Activated naive CD4-positive, alpha-beta T cell treated with anti-CD3 and anti-CD28 coated beads, Interleukin-2, amount 50 U/mL, for 24 hours (primary cell): ENCODE data around the gene PNCK.
"Not testable (repeated sequence)": the region's sequence is repeated elsewhere in the genome, so short reads cannot be mapped to it uniquely, and the experiment has no call there.

Source experiments
- H3K27ac Mint-ChIP-seq: one replicate; pipeline ENCODE4 v1.8.0; 2021; ENCODE audit warnings: mild to moderate bottlenecking, mixed read lengths
- H3K27me3 Mint-ChIP-seq: one replicate; pipeline ENCODE4 v1.8.0; 2021; ENCODE audit warnings: mixed read lengths
- H3K36me3 Mint-ChIP-seq: one replicate; pipeline ENCODE4 v1.8.0; 2021; ENCODE audit warnings: mixed read lengths
- H3K4me1 Mint-ChIP-seq: one replicate; pipeline ENCODE4 v1.8.0; 2021; ENCODE audit warnings: mixed read lengths
- H3K4me3 Mint-ChIP-seq: one replicate; pipeline ENCODE4 v1.8.0; 2021; ENCODE audit warnings: mild to moderate bottlenecking, mixed read lengths
- H3K9me3 Mint-ChIP-seq: one replicate; pipeline ENCODE4 v1.8.0; 2021; ENCODE audit warnings: mixed read lengths

Gene PNCK

GRCh38 chrX:153673428-153674218 lies at the start of gene PNCK:
TSS of gene PNCK (minus strand) at chrX:153673813. CDS start at chrX:153673076, 737 bp downstream.
- Mint-ChIP-seq H3K9me3 (no peaks in the 10 kb centered on the region), H3K27me3 (peaks cover 10% of the 10 kb centered on the region), H3K36me3 (no peaks in the 10 kb centered on the region), H3K4me1 (peaks cover 4% of the 10 kb centered on the region), H3K27ac (peak within 1 kb of the TSS; percentile 79), H3K4me3 (peak within 1 kb of the TSS; percentile 57)

GRCh38 chrX:153722704-153723350 lies 49.2 kb upstream of the PNCK start:
- H3K36me3 Mint-ChIP-seq = peaks cover 3% of the 10 kb centered on the region
- peaks cover 32% of the 10 kb centered on the region for H3K4me1 Mint-ChIP-seq
- no peaks in the 10 kb centered on the region for H3K27me3 Mint-ChIP-seq
- H3K9me3 Mint-ChIP-seq = no peaks in the 10 kb centered on the region
- H3K27ac Mint-ChIP-seq = peak overlapping the region; percentile 81
- peak overlapping the region; percentile 90 for H3K4me3 Mint-ChIP-seq

GRCh38 chrX:153719701-153720100 lies 46.1 kb upstream of the PNCK start:
- Mint-ChIP-seq H3K27me3 (no peaks in the 10 kb centered on the region), H3K4me1 (peaks cover 23% of the 10 kb centered on the region), H3K4me3 (no peak overlapping the region), H3K27ac (no peak overlapping the region), H3K9me3 (no peaks in the 10 kb centered on the region), H3K36me3 (peaks cover 3% of the 10 kb centered on the region)

GRCh38 chrX:153719238-153719637 lies 45.6 kb upstream of the PNCK start:
- H3K9me3 Mint-ChIP-seq = no peaks in the 10 kb centered on the region

GRCh38 chrX:153717445-153717844 lies 43.8 kb upstream of the PNCK start:
- H3K27ac Mint-ChIP-seq = no peak overlapping the region

More at GRCh38 chrX:153719238-153719637, 45.6 kb upstream of the PNCK start:
- Mint-ChIP-seq H3K27me3 (no peaks in the 10 kb centered on the region), H3K4me1 (peaks cover 23% of the 10 kb centered on the region), H3K4me3 (no peak overlapping the region), H3K36me3 (peaks cover 3% of the 10 kb centered on the region), H3K27ac (no peak overlapping the region)

GRCh38 chrX:153714256-153714655 lies 40.6 kb upstream of the PNCK start:
- no peaks in the 10 kb centered on the region for H3K9me3 Mint-ChIP-seq
- no peaks in the 10 kb centered on the region for H3K27me3 Mint-ChIP-seq
- no peak overlapping the region for H3K4me3 Mint-ChIP-seq
- H3K27ac Mint-ChIP-seq = no peak overlapping the region
- peaks cover 7% of the 10 kb centered on the region for H3K4me1 Mint-ChIP-seq
- H3K36me3 Mint-ChIP-seq = peaks cover 4% of the 10 kb centered on the region

More at GRCh38 chrX:153717445-153717844, 43.8 kb upstream of the PNCK start:
- no peaks in the 10 kb centered on the region for H3K9me3 Mint-ChIP-seq
- peaks cover 4% of the 10 kb centered on the region for H3K36me3 Mint-ChIP-seq
- peaks cover 19% of the 10 kb centered on the region for H3K4me1 Mint-ChIP-seq
- no peaks in the 10 kb centered on the region for H3K27me3 Mint-ChIP-seq
- no peak overlapping the region for H3K4me3 Mint-ChIP-seq

- H3K27me3 Mint-ChIP-seq = no peaks in the 10 kb centered on the region
- no peaks in the 10 kb centered on the region for H3K9me3 Mint-ChIP-seq
- H3K4me3 Mint-ChIP-seq = no peak overlapping the region
- no peak overlapping the region for H3K27ac Mint-ChIP-seq
- peaks cover 3% of the 10 kb centered on the region for H3K36me3 Mint-ChIP-seq
- H3K4me1 Mint-ChIP-seq = peaks cover 5% of the 10 kb centered on the region
These were observed 36.4 kb upstream of the PNCK start for GRCh38 chrX:153709726-153710674.

GRCh38 chrX:153708415-153708814 lies 34.8 kb upstream of the PNCK start:
- peaks cover under 1% of the 10 kb centered on the region for H3K36me3 Mint-ChIP-seq
- no peak overlapping the region for H3K27ac Mint-ChIP-seq
- no peaks in the 10 kb centered on the region for H3K9me3 Mint-ChIP-seq
- no peak overlapping the region for H3K4me3 Mint-ChIP-seq
- H3K27me3 Mint-ChIP-seq = no peaks in the 10 kb centered on the region
- peaks cover 5% of the 10 kb centered on the region for H3K4me1 Mint-ChIP-seq

- H3K4me3 Mint-ChIP-seq = no peak overlapping the region
- no peaks in the 10 kb centered on the region for H3K36me3 Mint-ChIP-seq
- no peaks in the 10 kb centered on the region for H3K9me3 Mint-ChIP-seq
- H3K27me3 Mint-ChIP-seq = no peaks in the 10 kb centered on the region
- no peak overlapping the region for H3K27ac Mint-ChIP-seq
- H3K4me1 Mint-ChIP-seq = peaks cover 5% of the 10 kb centered on the region
These were observed 33.8 kb upstream of the PNCK start for GRCh38 chrX:153707406-153707805.

GRCh38 chrX:153706799-153707198 lies 33.2 kb upstream of the PNCK start:
- no peaks in the 10 kb centered on the region for H3K36me3 Mint-ChIP-seq
- H3K4me3 Mint-ChIP-seq = no peak overlapping the region
- H3K9me3 Mint-ChIP-seq = no peaks in the 10 kb centered on the region
- H3K4me1 Mint-ChIP-seq = peaks cover 5% of the 10 kb centered on the region
- no peaks in the 10 kb centered on the region for H3K27me3 Mint-ChIP-seq
- peak overlapping the region; percentile 41 for H3K27ac Mint-ChIP-seq

- not testable (repeated sequence) for H3K4me3 Mint-ChIP-seq, H3K27ac Mint-ChIP-seq, H3K36me3 Mint-ChIP-seq, H3K27me3 Mint-ChIP-seq, H3K4me1 Mint-ChIP-seq, H3K9me3 Mint-ChIP-seq
These were observed 31.9 kb upstream of the PNCK start for GRCh38 chrX:153705403-153706060.

GRCh38 chrX:153704631-153705402 lies 31.2 kb upstream of the PNCK start:
- H3K27me3 Mint-ChIP-seq, H3K36me3 Mint-ChIP-seq, H3K4me3 Mint-ChIP-seq, H3K4me1 Mint-ChIP-seq, H3K27ac Mint-ChIP-seq, H3K9me3 Mint-ChIP-seq: not testable (repeated sequence)

- H3K36me3 Mint-ChIP-seq = peaks cover 1% of the 10 kb centered on the region
- H3K4me3 Mint-ChIP-seq = no peak overlapping the region
- no peaks in the 10 kb centered on the region for H3K27me3 Mint-ChIP-seq
- H3K9me3 Mint-ChIP-seq = no peaks in the 10 kb centered on the region
- peaks cover 5% of the 10 kb centered on the region for H3K4me1 Mint-ChIP-seq
- H3K27ac Mint-ChIP-seq = no peak overlapping the region
These were observed 30.5 kb upstream of the PNCK start for GRCh38 chrX:153704021-153704526.

- peaks cover 1% of the 10 kb centered on the region for H3K36me3 Mint-ChIP-seq
- H3K4me1 Mint-ChIP-seq = peaks cover 5% of the 10 kb centered on the region
These were observed 29.4 kb upstream of the PNCK start for GRCh38 chrX:153703036-153703370.

More at GRCh38 chrX:153703036-153703370, 29.4 kb upstream of the PNCK start:
- Mint-ChIP-seq H3K27ac (no peak overlapping the region), H3K4me3 (no peak overlapping the region), H3K9me3 (no peaks in the 10 kb centered on the region), H3K27me3 (no peaks in the 10 kb centered on the region)
